SK-N-MC (cell line): ENCODE results near the gene SH3GLB2.

Source experiments
- DNase-seq: peaks from one replicate; pipeline ENCODE4 v3.0.0-alpha.2; 2011; ENCODE audit warnings: low read depth, low spot score
- H3K27ac ChIP-seq: fragments of 200-600 bp; sonication (generic); 2 replicates; pipeline ENCODE4 v1.5.1; 2016; ENCODE audit warnings: mixed run types
- H3K36me3 ChIP-seq: fragments of 200-600 bp; sonication (generic); 2 replicates; pipeline ENCODE4 v1.6.1; 2017; ENCODE audit warnings: antibody characterized with exemption, low read length, mixed read lengths; ENCODE audit not compliant: insufficient read depth
- H3K4me3 ChIP-seq: fragments of 200-600 bp; sonication (generic); 2 replicates; pipeline ENCODE4 v1.5.1; 2016
- H3K9ac ChIP-seq: fragments of 200-600 bp; sonication (generic); 2 replicates; pipeline ENCODE4 v1.8.0; 2017; ENCODE audit warnings: mixed run types, mixed read lengths; ENCODE audit not compliant: insufficient read length
- H3K9me3 ChIP-seq: fragments of 200-600 bp; sonication (generic); 2 replicates; pipeline ENCODE4 v1.6.1; 2017; ENCODE audit warnings: low read depth, mild to moderate bottlenecking, antibody characterized with exemption, low read length, moderate library complexity, mixed read lengths
- EZH2 ChIP-seq: fragments of 200-600 bp; sonication (generic); IDR thresholded peaks from one replicate; pipeline ENCODE4 v1.6.1; 2017; ENCODE audit warnings: antibody characterized with exemption
- FOXP2 ChIP-seq: optimal IDR thresholded peaks from 2 replicates; pipeline ENCODE3; 2011; ENCODE audit warnings: mild to moderate bottlenecking, moderate library complexity; ENCODE audit not compliant: insufficient read depth; ENCODE audit errors: extremely low read length, control extremely low read depth
- POLR2AphosphoS5 ChIP-seq: IDR thresholded peaks from 2 replicates; pipeline ENCODE4 v1.6.1; 2012; ENCODE audit warnings: mild to moderate bottlenecking, low read depth, low read length, borderline replicate concordance

The SH3GLB2 gene

GRCh38 chr9:129059796-129060785 lies 32.0 kb upstream of the SH3GLB2 start:
- no peak for DNase-seq
- Histone ChIP-seq H3K36me3 (no peaks in the 10 kb centered on the region), H3K9ac (no peak overlapping the region), H3K4me3 (no peak overlapping the region), H3K27ac (no peak overlapping the region), H3K9me3 (no peaks in the 10 kb centered on the region)
- no peak for TF ChIP-seq FOXP2
- no peak for TF ChIP-seq POLR2AphosphoS5
- no peak for TF ChIP-seq EZH2

- Histone ChIP-seq H3K36me3 (no peaks in the 10 kb centered on the region), H3K4me3 (no peak overlapping the region), H3K9ac (no peak overlapping the region), H3K9me3 (no peaks in the 10 kb centered on the region), H3K27ac (no peak overlapping the region)
- DNase-seq: no peak
- TF ChIP-seq FOXP2 (no peak), POLR2AphosphoS5 (no peak), EZH2 (no peak)
Measured at GRCh38 chr9:129058965-129059795, 31.0 kb upstream of the SH3GLB2 start.

DNA sequence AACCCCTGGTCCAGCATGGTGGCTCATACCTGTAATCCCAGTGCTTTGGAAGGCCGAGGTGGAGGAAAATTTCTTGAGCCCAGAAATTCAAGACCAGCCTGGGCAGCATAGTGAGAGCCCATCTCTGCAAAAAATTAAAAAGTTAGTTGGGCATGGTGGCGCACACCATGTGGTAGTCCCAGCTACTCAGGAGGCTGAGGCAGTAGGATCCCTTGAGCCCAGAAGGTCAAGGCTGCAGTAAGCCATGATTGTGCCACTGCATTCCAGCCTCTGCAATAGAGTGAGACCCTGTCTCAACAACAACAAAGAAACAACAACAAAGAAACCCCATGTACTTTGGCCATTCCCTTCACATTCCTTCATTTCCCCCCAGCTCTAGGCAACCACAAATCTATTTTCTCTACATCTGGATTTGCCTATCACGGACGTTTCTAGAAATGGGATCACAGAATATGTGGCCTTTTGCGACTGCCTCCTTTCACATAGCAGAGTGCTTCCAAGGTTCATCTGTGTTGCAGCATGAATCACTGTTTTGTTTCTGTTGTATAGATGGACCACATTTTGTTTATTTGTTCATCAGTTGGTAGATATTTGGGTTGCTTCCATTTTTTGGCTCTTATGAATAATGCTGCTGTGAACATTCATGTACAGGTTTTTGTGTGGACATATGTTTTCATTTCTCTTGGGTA lies 26.2 kb upstream of the SH3GLB2 start:
- H3K9me3 ChIP-seq: no peaks in the 10 kb centered on the region
- no peaks in the 10 kb centered on the region for H3K36me3 ChIP-seq
- H3K27ac ChIP-seq: no peak overlapping the region
- TF ChIP-seq EZH2: no peak
- TF ChIP-seq POLR2AphosphoS5: no peak
- TF ChIP-seq FOXP2: no peak
- DNase-seq: no peak
- H3K9ac ChIP-seq: no peak overlapping the region
- H3K4me3 ChIP-seq: no peak overlapping the region

DNA sequence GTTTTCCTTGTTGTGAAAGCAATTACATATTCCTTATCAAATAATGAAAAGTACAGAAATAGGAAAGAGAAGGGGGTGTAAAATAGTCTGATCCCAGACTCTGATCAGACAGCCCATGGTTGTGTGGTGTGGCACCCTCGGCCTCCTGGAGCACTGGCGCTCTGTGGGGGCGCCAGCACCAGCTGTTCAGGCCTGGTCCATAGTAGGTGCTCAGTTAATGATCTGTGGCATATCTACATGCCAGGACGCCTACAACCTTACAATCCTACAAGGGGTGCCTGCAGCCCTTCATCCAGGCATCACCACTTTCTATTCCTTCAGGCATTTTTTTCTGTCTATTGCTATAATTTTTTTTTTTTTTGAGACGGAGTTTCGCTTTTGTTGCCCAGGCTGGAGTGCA lies 24.9 kb upstream of the SH3GLB2 start:
- no peaks in the 10 kb centered on the region for H3K36me3 ChIP-seq

GRCh38 chr9:129052592-129052991 lies 24.5 kb upstream of the SH3GLB2 start:
- H3K27ac ChIP-seq: no peak overlapping the region
- H3K4me3 ChIP-seq: no peak overlapping the region
- no peak for DNase-seq
- H3K9ac ChIP-seq: no peak overlapping the region
- H3K9me3 ChIP-seq: no peaks in the 10 kb centered on the region
- no peaks in the 10 kb centered on the region for H3K36me3 ChIP-seq
- TF ChIP-seq EZH2 (no peak), POLR2AphosphoS5 (no peak), FOXP2 (no peak)

More for the DNA sequence above, 24.9 kb upstream of the SH3GLB2 start:
- Histone ChIP-seq H3K9ac (no peak overlapping the region), H3K9me3 (no peaks in the 10 kb centered on the region), H3K27ac (no peak overlapping the region), H3K4me3 (no peak overlapping the region)
- TF ChIP-seq POLR2AphosphoS5 (no peak), FOXP2 (no peak), EZH2 (no peak)
- DNase-seq: no peak

DNA sequence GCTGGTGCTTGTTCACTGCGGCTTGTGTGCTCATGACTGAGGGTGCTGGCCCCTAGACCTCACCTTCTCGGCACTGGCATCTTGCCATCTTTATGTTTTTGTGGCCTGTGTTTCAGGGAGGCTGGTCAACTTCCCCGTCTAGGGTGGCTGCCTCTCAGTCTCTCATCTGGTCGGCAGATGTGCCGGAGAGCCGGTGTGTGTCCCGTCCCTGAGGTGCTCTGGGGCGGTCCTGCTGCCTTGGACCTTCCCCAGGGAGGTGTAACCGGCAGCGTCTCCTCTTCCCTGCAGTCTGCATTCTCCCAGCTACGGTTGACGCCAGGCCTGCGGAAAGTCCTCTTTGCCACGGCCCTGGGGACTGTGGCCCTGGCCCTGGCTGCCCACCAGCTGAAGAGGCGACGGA lies 13.9 kb upstream of the SH3GLB2 start:
- no peak overlapping the region for H3K9ac ChIP-seq
- no peak for DNase-seq
- H3K4me3 ChIP-seq: no peak overlapping the region
- H3K36me3 ChIP-seq: peaks cover 9% of the 10 kb centered on the region; the same call in 1 of the 2 replicates
- H3K9me3 ChIP-seq: no peaks in the 10 kb centered on the region
- no peak overlapping the region for H3K27ac ChIP-seq
- no peak for TF ChIP-seq POLR2AphosphoS5
- TF ChIP-seq FOXP2: no peak
- no peak for TF ChIP-seq EZH2

- Histone ChIP-seq H3K27ac (no peak overlapping the region), H3K4me3 (no peak overlapping the region), H3K9ac (no peak overlapping the region), H3K9me3 (no peaks in the 10 kb centered on the region), H3K36me3 (peaks cover 9% of the 10 kb centered on the region; the same call in 1 of the 2 replicates)
- no peak for DNase-seq
- no peak for TF ChIP-seq FOXP2
- no peak for TF ChIP-seq EZH2
- no peak for TF ChIP-seq POLR2AphosphoS5
Measured at GRCh38 chr9:129040113-129040643, 12.0 kb upstream of the SH3GLB2 start.
